ENCODE results near the gene RNF167.

GRCh38 chr17:4899341-4900230, 40.5 kb upstream of the RNF167 start, which contains the start of gene C17orf107:
- TF ChIP-seq ZNF274 (IDR thresholded peaks at IDR 0.05; ENCODE audit: low read depth, low read length) (no peak), SUZ12 (IDR thresholded peaks at IDR 0.05; ENCODE audit: extremely low read depth, insufficient read depth, insufficient read length) (no peak), YY1 (IDR thresholded peaks at IDR 0.05; ENCODE audit: insufficient read depth, insufficient read length) (no peak)
